ENCODE data around the gene C1QTNF8. TPM values are rescaled to one million over a fixed set of nuclear protein-coding genes. Genes with fewer than 3 reads are reported as not detected.

C1QTNF8 gene
- total and polyA plus RNA-seq, 2 of the 8 experiments (the other 6 are each of a cell fraction or from before 2014, with no cell fraction given) = not detected

- Histone ChIP-seq H3K9me3 (ENCODE audit: insufficient read depth in 2 of 2, low read depth in 1 of 2, low read length in 1 of 2) (peaks cover 0 to 6% of the 10 kb centered on the region in 2 experiments; a peak in 2 of 4 replicates), H3K79me1 (ENCODE audit: low read depth, low read length) (no peaks in the 10 kb centered on the region), H3K4me3 (ENCODE audit: extremely low read depth in 1 of 4, insufficient read depth in 2 of 4, low read depth in 3 of 4, low read length in 4 of 4) (no peak overlapping the region), H2BK5ac (ENCODE audit: low read depth, low read length) (no peak overlapping the region), H3K56ac (replicated peaks; ENCODE audit: insufficient read length, low read depth, low read length) (no peak overlapping the region), H2AK5ac (ENCODE audit: low read depth, low read length) (no peak overlapping the region), H3K18ac (ENCODE audit: extremely low read depth, low read length) (no peak overlapping the region), H3K79me2 (ENCODE audit: control insufficient read depth in 1 of 2, insufficient read depth in 2 of 2, low read length in 2 of 2) (no peaks in the 10 kb centered on the region), H3K4me2 (ENCODE audit: insufficient read depth in 1 of 2, low read depth in 2 of 2, low read length in 2 of 2) (no peak overlapping the region), H4K91ac (replicated peaks; ENCODE audit: insufficient read length, low read length) (no peak overlapping the region), H2BK120ac (replicated peaks; ENCODE audit: low read depth, low read length) (no peak overlapping the region), H2BK15ac (ENCODE audit: low read length) (no peak overlapping the region), H3K27me3 (replicated peaks in 1 of 4; ENCODE audit: control insufficient read depth in 3 of 4, extremely low read depth in 1 of 4, insufficient read depth in 3 of 4, low read length in 3 of 4) (no peaks in the 10 kb centered on the region), H3K23ac (ENCODE audit: insufficient read length) (no peak overlapping the region), H3K4ac (replicated peaks; ENCODE audit: insufficient read length, low read depth, low read length) (no peak overlapping the region), H3K9ac (replicated peaks in 1 of 4; ENCODE audit: extremely low read depth in 1 of 4, low read depth in 3 of 4, low read length in 3 of 4) (no peak overlapping the region), H4K20me1 (replicated peaks in 1 of 2; ENCODE audit: control insufficient read depth in 1 of 2, insufficient read depth in 2 of 2, low read length in 2 of 2) (no peaks in the 10 kb centered on the region), H2BK12ac (ENCODE audit: low read depth, low read length) (no peak overlapping the region), H3K14ac (ENCODE audit: insufficient read length) (no peak overlapping the region), H3K36me3 (ENCODE audit: control insufficient read depth in 2 of 4, insufficient read depth in 4 of 4, low read length in 3 of 4) (no peaks in the 10 kb centered on the region), H4K5ac (ENCODE audit: insufficient read length, low read depth, low read length) (no peak overlapping the region), H2BK20ac (ENCODE audit: low read length) (no peak overlapping the region), H3K23me2 (ENCODE audit: low read depth, low read length) (no peaks in the 10 kb centered on the region), H3K4me1 (replicated peaks in 1 of 4; ENCODE audit: control insufficient read depth in 3 of 4, insufficient read depth in 4 of 4, low read length in 3 of 4) (peaks cover 0 to 11% (median 2%) of the 10 kb centered on the region in 4 experiments; a peak in 4 of 7 replicates), H2AFZ (ENCODE audit: low read length) (no peak overlapping the region), H4K8ac (ENCODE audit: extremely low read depth, insufficient read depth, low read length) (no peak overlapping the region), H3K27ac (ENCODE audit: low read depth, low read length) (no peak overlapping the region)
- 88% methylated on average over 10 of the region's 11 CpGs; no CpG with 5 or more reads in 1 of the 2 experiments for WGBS, 2 experiments (ENCODE audit: extremely low coverage in 1 of 2, insufficient coverage in 1 of 2, insufficient read length in 1 of 2, insufficient replicate concordance in 2 of 2, low coverage in 1 of 2, low lambda C conversion rate in 2 of 2, missing lambda C conversion rate in 1 of 2)
- ChIA-PET CTCF (ENCODE audit: partially characterized antibody) (no interaction called here), POLR2A (ENCODE audit: partially characterized antibody) (no interaction called here)
- no peak for DNase-seq (ENCODE audit: low read depth in 1 of 2, low spot score in 2 of 2)
- FAIRE-seq = no peak
- TF ChIP-seq SIRT6 (IDR thresholded peaks at IDR 0.05; ENCODE audit: low read length) (no peak), JUN (IDR thresholded peaks at IDR 0.05; ENCODE audit: low read depth, low read length) (no peak), GABPA (IDR thresholded peaks at IDR 0.05; ENCODE audit: borderline replicate concordance, insufficient read depth, low read length) (no peak)
Measured at GRCh38 chr16:1039762-1040161, 56.3 kb downstream of the C1QTNF8 start.

All from H1 (cell line).